Measurements from ENCODE around the gene ITPRIPL2. TPM values are rescaled to one million over a fixed set of nuclear protein-coding genes. Genes with fewer than 3 reads are reported as not detected.

The ITPRIPL2 gene
- total RNA-seq, 1 donor from 2014 or later, result 26.1 TPM

Other genes with a start within 250 kb of the ITPRIPL2 start
- 24.8 and 30.7 TPM in 2 replicates for gene SMG1, start 187.6 kb upstream of the ITPRIPL2 start, total RNA-seq
- 3.9 and 4.3 TPM in 2 replicates for gene TMC7, start 130.0 kb upstream of the ITPRIPL2 start, total RNA-seq
- gene COQ7, start 46.4 kb upstream of the ITPRIPL2 start, total RNA-seq, result 17.4 and 17.8 TPM in 2 replicates
- 0.19 and 0.36 TPM in 2 replicates for gene SYT17, start 54.3 kb downstream of the ITPRIPL2 start, total RNA-seq
- gene CLEC19A, start 171.8 kb downstream of the ITPRIPL2 start, total RNA-seq, result not detected in 2 replicates

Data from myocyte (in vitro differentiated cells).